ENCODE measurements around the gene RAB3IL1.
"Not testable (repeated sequence)": the region's sequence is repeated elsewhere in the genome, so short reads cannot be mapped to it uniquely, and the experiment has no call there.

Gene RAB3IL1

DNA sequence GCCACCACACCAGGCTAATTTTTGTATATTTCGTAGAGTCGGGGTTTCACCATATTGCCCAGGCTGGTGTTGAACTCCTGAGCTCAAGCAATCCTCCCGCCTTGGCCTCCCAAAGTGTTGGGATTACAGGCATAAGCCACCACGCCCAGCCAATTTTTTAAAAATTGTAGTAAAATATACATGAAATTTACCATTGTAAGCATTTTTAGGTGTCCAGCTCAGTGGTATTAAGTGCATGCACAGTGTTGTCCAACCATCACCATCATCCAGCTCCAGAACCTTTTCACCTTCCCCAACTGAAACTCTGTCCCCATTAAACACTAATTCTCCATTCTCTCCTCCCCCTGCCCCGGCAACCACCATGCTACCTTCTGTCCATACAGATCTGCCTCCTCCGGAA is 34.5 kb downstream of the RAB3IL1 start:
- TF ChIP-seq, protein P1, sequence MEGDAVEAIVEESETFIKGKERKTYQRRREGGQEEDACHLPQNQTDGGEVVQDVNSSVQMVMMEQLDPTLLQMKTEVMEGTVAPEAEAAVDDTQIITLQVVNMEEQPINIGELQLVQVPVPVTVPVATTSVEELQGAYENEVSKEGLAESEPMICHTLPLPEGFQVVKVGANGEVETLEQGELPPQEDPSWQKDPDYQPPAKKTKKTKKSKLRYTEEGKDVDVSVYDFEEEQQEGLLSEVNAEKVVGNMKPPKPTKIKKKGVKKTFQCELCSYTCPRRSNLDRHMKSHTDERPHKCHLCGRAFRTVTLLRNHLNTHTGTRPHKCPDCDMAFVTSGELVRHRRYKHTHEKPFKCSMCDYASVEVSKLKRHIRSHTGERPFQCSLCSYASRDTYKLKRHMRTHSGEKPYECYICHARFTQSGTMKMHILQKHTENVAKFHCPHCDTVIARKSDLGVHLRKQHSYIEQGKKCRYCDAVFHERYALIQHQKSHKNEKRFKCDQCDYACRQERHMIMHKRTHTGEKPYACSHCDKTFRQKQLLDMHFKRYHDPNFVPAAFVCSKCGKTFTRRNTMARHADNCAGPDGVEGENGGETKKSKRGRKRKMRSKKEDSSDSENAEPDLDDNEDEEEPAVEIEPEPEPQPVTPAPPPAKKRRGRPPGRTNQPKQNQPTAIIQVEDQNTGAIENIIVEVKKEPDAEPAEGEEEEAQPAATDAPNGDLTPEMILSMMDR (IDR thresholded peaks at IDR 0.05; ENCODE audit: insufficient read depth, low read length, poor library complexity, severe bottlenecking): no peak
- TF ChIP-seq EZH2phosphoT487 (conservative IDR thresholded peaks at IDR 0.05; ENCODE audit: low read length): no peak

DNA sequence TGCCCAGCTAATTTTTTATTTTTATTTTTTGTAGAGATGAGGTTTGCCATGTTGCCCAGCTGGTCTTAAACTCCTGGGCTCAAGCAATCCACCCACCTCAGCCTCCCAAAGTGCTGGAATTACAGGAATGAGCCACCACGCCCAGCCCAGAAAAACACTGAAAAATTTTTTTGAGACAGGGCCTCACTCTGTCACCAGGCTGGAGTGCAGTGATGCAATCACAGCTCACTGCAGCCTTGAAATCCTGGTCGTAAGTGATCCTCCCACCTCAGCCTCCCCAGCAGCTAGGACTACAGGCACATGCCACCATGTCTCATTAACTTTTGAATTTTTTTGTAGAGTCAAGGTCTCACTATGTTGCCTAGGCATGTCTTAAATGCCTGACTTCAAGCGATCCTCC is 35.1 kb downstream of the RAB3IL1 start:
- H3K4me3 ChIP-seq (ENCODE audit: insufficient read depth, low read length, poor library complexity, severe bottlenecking); H3K79me2 ChIP-seq (ENCODE audit: insufficient read depth, low read length); H3K4me2 ChIP-seq (ENCODE audit: low read depth, low read length, poor library complexity, severe bottlenecking); H3K9me3 ChIP-seq (ENCODE audit: insufficient read depth, low read length); H3F3A ChIP-seq (ENCODE audit: insufficient read depth); H2AFZ ChIP-seq (ENCODE audit: low read depth, low read length, severe bottlenecking); H3K36me3 ChIP-seq (ENCODE audit: low read length); H3K27ac ChIP-seq (ENCODE audit: low read depth, low read length); H3K9ac ChIP-seq (ENCODE audit: low read length); H3K9me2 ChIP-seq (replicated peaks; ENCODE audit: insufficient read depth, low read length); H4K20me1 ChIP-seq (ENCODE audit: low read depth, low read length); H3K27me3 ChIP-seq (ENCODE audit: low read length): not testable (repeated sequence)

More for the DNA sequence above, 34.5 kb downstream of the RAB3IL1 start:
- H3K36me3 ChIP-seq (ENCODE audit: low read length): no peaks in the 10 kb centered on the region
- H3K9me2 ChIP-seq (replicated peaks; ENCODE audit: insufficient read depth, low read length): no peaks in the 10 kb centered on the region
- no peak overlapping the region for H3K4me3 ChIP-seq (ENCODE audit: insufficient read depth, low read length, poor library complexity, severe bottlenecking)
- H4K20me1 ChIP-seq (ENCODE audit: low read depth, low read length): no peaks in the 10 kb centered on the region
- no peak overlapping the region for H3K27ac ChIP-seq (ENCODE audit: low read depth, low read length)
- H3K9ac ChIP-seq (ENCODE audit: low read length): no peak overlapping the region
- H3K9me3 ChIP-seq (ENCODE audit: insufficient read depth, low read length): no peaks in the 10 kb centered on the region
- no peaks in the 10 kb centered on the region for H3K79me2 ChIP-seq (ENCODE audit: insufficient read depth, low read length)
- H2AFZ ChIP-seq (ENCODE audit: low read depth, low read length, severe bottlenecking): no peak overlapping the region
- H3K4me2 ChIP-seq (ENCODE audit: low read depth, low read length, poor library complexity, severe bottlenecking): no peak overlapping the region
- H3F3A ChIP-seq (ENCODE audit: insufficient read depth): no peaks in the 10 kb centered on the region; the same call in 1 of the 2 replicates
- no peaks in the 10 kb centered on the region for H3K27me3 ChIP-seq (ENCODE audit: low read length)

DNA sequence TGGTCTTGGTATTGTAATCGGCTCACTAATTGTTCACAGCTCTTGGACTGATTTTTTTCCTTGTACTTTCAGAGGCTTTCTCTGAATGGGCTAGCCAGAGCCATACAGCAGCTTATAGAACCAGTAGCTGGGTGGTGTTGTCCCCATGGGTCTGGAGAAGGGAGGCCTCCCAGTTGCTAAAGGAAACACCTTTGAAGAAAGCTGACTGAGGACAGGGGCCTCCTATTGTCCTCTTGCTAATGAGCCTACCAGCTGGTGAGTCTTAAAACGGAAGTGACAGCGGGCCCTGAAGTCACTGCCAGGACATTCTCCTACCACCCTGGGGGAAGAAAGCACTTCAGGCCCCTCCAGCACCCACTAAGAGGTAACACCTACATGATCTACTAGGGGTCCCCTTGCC is 36.0 kb downstream of the RAB3IL1 start:
- TF ChIP-seq, protein P1 (IDR thresholded peaks at IDR 0.05; ENCODE audit: insufficient read depth, low read length, poor library complexity, severe bottlenecking): no peak
- no peak for TF ChIP-seq EZH2phosphoT487 (conservative IDR thresholded peaks at IDR 0.05; ENCODE audit: low read length)
- no peak overlapping the region for H3K9ac ChIP-seq (ENCODE audit: low read length)

DNA sequence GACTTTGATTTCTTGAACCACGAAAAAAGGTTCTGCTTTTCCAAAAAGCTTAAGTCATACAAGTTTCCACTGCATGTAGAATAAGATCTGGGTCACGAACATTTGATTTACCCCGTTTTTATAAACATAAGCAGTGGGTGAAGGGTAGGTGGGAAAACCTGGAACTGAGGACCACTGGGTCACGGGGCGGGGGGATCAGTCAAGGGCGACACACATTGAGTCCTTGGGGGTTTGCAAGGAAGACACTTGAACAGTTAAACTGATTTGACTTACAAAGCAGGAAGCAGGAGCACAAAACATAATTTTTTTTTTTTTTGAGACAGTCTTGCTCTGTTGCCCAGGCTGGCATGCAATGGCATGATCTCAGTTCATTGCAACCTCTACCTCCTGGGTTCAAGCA is 36.9 kb downstream of the RAB3IL1 start:
- no peaks in the 10 kb centered on the region for H3K36me3 ChIP-seq (ENCODE audit: low read length)
- H2AFZ ChIP-seq (ENCODE audit: low read depth, low read length, severe bottlenecking): peak overlapping the region; percentile 46
- no peaks in the 10 kb centered on the region for H4K20me1 ChIP-seq (ENCODE audit: low read depth, low read length)
- H3K27ac ChIP-seq (ENCODE audit: low read depth, low read length): peak overlapping the region; percentile 18; the same call in 1 of the 2 replicates
- H3K4me3 ChIP-seq (ENCODE audit: insufficient read depth, low read length, poor library complexity, severe bottlenecking): peak overlapping the region; percentile 4
- TF ChIP-seq, protein P1 (IDR thresholded peaks at IDR 0.05; ENCODE audit: insufficient read depth, low read length, poor library complexity, severe bottlenecking): no peak
- no peak for TF ChIP-seq EZH2phosphoT487 (conservative IDR thresholded peaks at IDR 0.05; ENCODE audit: low read length)
- H3K4me2 ChIP-seq (ENCODE audit: low read depth, low read length, poor library complexity, severe bottlenecking): peak overlapping the region; percentile 49
- no peaks in the 10 kb centered on the region for H3K9me3 ChIP-seq (ENCODE audit: insufficient read depth, low read length)
- H3F3A ChIP-seq (ENCODE audit: insufficient read depth): no peaks in the 10 kb centered on the region; the same call in 1 of the 2 replicates
- H3K27me3 ChIP-seq (ENCODE audit: low read length): no peaks in the 10 kb centered on the region
- no peaks in the 10 kb centered on the region for H3K9me2 ChIP-seq (replicated peaks; ENCODE audit: insufficient read depth, low read length)
- no peaks in the 10 kb centered on the region for H3K79me2 ChIP-seq (ENCODE audit: insufficient read depth, low read length)
- peak overlapping the region; percentile 22; the same call in 1 of the 2 replicates for H3K9ac ChIP-seq (ENCODE audit: low read length)

More for the DNA sequence above, 36.0 kb downstream of the RAB3IL1 start:
- no peak overlapping the region for H2AFZ ChIP-seq (ENCODE audit: low read depth, low read length, severe bottlenecking)
- H3K9me3 ChIP-seq (ENCODE audit: insufficient read depth, low read length): no peaks in the 10 kb centered on the region
- H4K20me1 ChIP-seq (ENCODE audit: low read depth, low read length): no peaks in the 10 kb centered on the region
- H3K79me2 ChIP-seq (ENCODE audit: insufficient read depth, low read length): no peaks in the 10 kb centered on the region
- H3K9me2 ChIP-seq (replicated peaks; ENCODE audit: insufficient read depth, low read length): no peaks in the 10 kb centered on the region
- H3K36me3 ChIP-seq (ENCODE audit: low read length): no peaks in the 10 kb centered on the region
- peak overlapping the region; percentile 18 for H3K27ac ChIP-seq (ENCODE audit: low read depth, low read length)
- H3K4me3 ChIP-seq (ENCODE audit: insufficient read depth, low read length, poor library complexity, severe bottlenecking): no peak overlapping the region
- no peaks in the 10 kb centered on the region; the same call in 1 of the 2 replicates for H3F3A ChIP-seq (ENCODE audit: insufficient read depth)
- no peak overlapping the region for H3K4me2 ChIP-seq (ENCODE audit: low read depth, low read length, poor library complexity, severe bottlenecking)
- H3K27me3 ChIP-seq (ENCODE audit: low read length): no peaks in the 10 kb centered on the region

Measured in SU-DHL-6 (cell line).